Naive thymus-derived CD4-positive, alpha-beta T cell (primary cell): ENCODE measurements around the gene LTA. TPM values are rescaled to one million over a fixed set of nuclear protein-coding genes. Genes with fewer than 3 reads are reported as not detected.
A peak's percentile ranks its signal among the peaks of the same experiment; 100 is the strongest.

ENCODE experiments used
- ATAC-seq: fragments of 150-1000 bp; cut with Tn5 transposase; 2 replicates; pipeline ENCODE4 v1.10.0; 2021; ENCODE audit warnings: mild to moderate bottlenecking, moderate library complexity
- CTCF ChIA-PET: fragments of 350-600 bp; sonication (Branson Sonifier 250); formaldehyde crosslinking; loops from one replicate; lab custom pipeline; 2021; ENCODE audit warnings: antibody characterized with exemption; lab: Charles Lee
- POLR2A ChIA-PET: fragments of 350-600 bp; sonication (Branson Sonifier 250); formaldehyde crosslinking; loops from one replicate; lab custom pipeline; 2021; ENCODE audit warnings: antibody characterized with exemption, inconsistent platforms; lab: Charles Lee
- DNase-seq, 9 donors: peaks; one replicate each; pipeline versions ENCODE4 v3.0.0 to v3.0.0-alpha.2; 2020 to 2022; ENCODE audit warnings: mixed read lengths in 1 of 9
- H3K27ac ChIP-seq: one replicate; pipeline ENCODE4 v1.7.0; 2013; ENCODE audit warnings: mild to moderate bottlenecking, low read depth, low read length, moderate library complexity
- H3K27me3 ChIP-seq, 2 donors: one replicate each; pipeline ENCODE4 v1.7.0; 2013; ENCODE audit warnings: low read length in 2 of 2, mild to moderate bottlenecking in 2 of 2, moderate library complexity in 2 of 2; ENCODE audit not compliant: control insufficient read depth in 2 of 2, insufficient read depth in 2 of 2
- H3K36me3 ChIP-seq, 3 experiments: 1 replicate in 2 of 3; 2 replicates in 1 of 3; pipeline ENCODE4 v1.7.0; 2013; ENCODE audit warnings: low read length in 3 of 3, mild to moderate bottlenecking in 3 of 3, moderate library complexity in 1 of 3; ENCODE audit not compliant: insufficient read depth in 3 of 3, control insufficient read depth in 2 of 3
- H3K4me1 ChIP-seq, 2 donors: one replicate each; pipeline ENCODE4 v1.7.0; 2013; ENCODE audit warnings: low read length in 2 of 2, mild to moderate bottlenecking in 2 of 2, moderate library complexity in 1 of 2; ENCODE audit not compliant: control insufficient read depth in 2 of 2, insufficient read depth in 2 of 2
- H3K4me3 ChIP-seq: 2 replicates; pipeline ENCODE4 v1.7.0; 2013; ENCODE audit warnings: mild to moderate bottlenecking, low read length
- H3K9me3 ChIP-seq, 3 experiments: 1 replicate in 2 of 3; 2 replicates in 1 of 3; pipeline ENCODE4 v1.7.0; 2013; ENCODE audit warnings: low read length in 3 of 3; ENCODE audit not compliant: control insufficient read depth in 2 of 3
- H3K27ac Mint-ChIP-seq, 9 donors: one replicate each; pipeline ENCODE4 v1.8.0; 2020 to 2022; ENCODE audit warnings: mixed read lengths in 9 of 9, mild to moderate bottlenecking in 8 of 9, moderate library complexity in 5 of 9, inconsistent platforms in 2 of 9
- H3K27me3 Mint-ChIP-seq, 5 donors: one replicate each; pipeline ENCODE4 v1.8.0; 2021 to 2022; ENCODE audit warnings: mixed read lengths in 5 of 5, mild to moderate bottlenecking in 1 of 5
- H3K36me3 Mint-ChIP-seq, 5 donors: one replicate each; pipeline ENCODE4 v1.8.0; 2020 to 2022; ENCODE audit warnings: mixed read lengths in 5 of 5, mild to moderate bottlenecking in 3 of 5, inconsistent platforms in 1 of 5
- H3K4me1 Mint-ChIP-seq, 7 donors: one replicate each; pipeline ENCODE4 v1.8.0; 2020 to 2022; ENCODE audit warnings: mixed read lengths in 7 of 7, mild to moderate bottlenecking in 3 of 7, inconsistent platforms in 1 of 7
- H3K4me3 Mint-ChIP-seq, 10 donors: one replicate each; pipeline ENCODE4 v1.8.0; 2020 to 2022; ENCODE audit warnings: mild to moderate bottlenecking in 10 of 10, mixed read lengths in 10 of 10, moderate library complexity in 6 of 10, inconsistent platforms in 2 of 10
- H3K9me3 Mint-ChIP-seq, 11 donors: one replicate each; pipeline ENCODE4 v1.8.0; 2020 to 2022; ENCODE audit warnings: mixed read lengths in 11 of 11, mild to moderate bottlenecking in 4 of 11, inconsistent platforms in 1 of 11, moderate library complexity in 1 of 11
- intact Hi-C, 2 donors: fragments of 100-400 bp; cut with micrococcal nuclease; formaldehyde crosslinking; loops; one replicate each; pipeline ENCODE4 v1.15.1; 2023
- polyA plus RNA-seq, 2 donors: library from polyadenylated mRNA; unstranded; fragments of 300-500 nt; fragmentation: Illumina TruSeq; gene quantifications; one replicate each; pipeline ENCODE4 v1.2.3, GENCODE V29; 2021
- total RNA-seq, 6 experiments: library from RNA in 5 of 6; stranded (reverse) in 5 of 6; gene quantifications; 1 replicate in 5 of 6; 2 replicates in 1 of 6; pipeline ENCODE4 v1.2.3 and lab custom pipeline; 2021 to 2026

The LTA gene
- total and polyA plus RNA-seq, 7 experiments from 2014 or later: 12.3 to 110 (median 20.7) TPM

DNA sequence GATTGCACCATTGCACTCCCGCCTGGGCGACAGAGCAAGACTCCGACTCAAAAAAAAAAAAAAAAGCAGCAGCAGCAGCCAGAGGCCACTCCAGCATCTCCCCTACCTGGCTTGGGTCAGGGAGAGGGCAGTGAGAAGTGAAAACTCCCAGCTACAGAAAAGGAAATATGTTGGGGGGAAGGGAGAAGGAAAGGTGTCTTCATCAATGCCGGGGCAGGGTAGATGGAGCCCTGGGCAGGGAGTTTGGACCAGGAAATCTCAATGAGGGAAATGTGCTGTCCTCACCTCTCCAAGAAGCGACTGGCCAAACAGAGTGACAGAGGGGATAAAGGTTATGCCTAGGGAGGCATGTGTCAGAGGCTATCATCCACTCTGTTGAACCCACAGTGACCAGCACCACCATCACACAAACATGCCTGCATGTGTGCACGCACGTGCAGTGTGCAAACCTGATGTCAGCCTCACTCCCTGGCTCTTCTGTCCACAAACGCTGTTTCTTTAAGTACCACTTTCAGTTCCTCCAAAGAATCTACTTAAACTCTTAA is 42.1 kb downstream of the LTA start:
- H3K4me1 ChIP-seq: peaks cover 0 to 23% of the 10 kb centered on the region in 2 donors
- peak overlapping the region in 1 of 10 donors; percentile 6 for H3K4me3 Mint-ChIP-seq
- no peak overlapping the region for H3K4me3 ChIP-seq

DNA sequence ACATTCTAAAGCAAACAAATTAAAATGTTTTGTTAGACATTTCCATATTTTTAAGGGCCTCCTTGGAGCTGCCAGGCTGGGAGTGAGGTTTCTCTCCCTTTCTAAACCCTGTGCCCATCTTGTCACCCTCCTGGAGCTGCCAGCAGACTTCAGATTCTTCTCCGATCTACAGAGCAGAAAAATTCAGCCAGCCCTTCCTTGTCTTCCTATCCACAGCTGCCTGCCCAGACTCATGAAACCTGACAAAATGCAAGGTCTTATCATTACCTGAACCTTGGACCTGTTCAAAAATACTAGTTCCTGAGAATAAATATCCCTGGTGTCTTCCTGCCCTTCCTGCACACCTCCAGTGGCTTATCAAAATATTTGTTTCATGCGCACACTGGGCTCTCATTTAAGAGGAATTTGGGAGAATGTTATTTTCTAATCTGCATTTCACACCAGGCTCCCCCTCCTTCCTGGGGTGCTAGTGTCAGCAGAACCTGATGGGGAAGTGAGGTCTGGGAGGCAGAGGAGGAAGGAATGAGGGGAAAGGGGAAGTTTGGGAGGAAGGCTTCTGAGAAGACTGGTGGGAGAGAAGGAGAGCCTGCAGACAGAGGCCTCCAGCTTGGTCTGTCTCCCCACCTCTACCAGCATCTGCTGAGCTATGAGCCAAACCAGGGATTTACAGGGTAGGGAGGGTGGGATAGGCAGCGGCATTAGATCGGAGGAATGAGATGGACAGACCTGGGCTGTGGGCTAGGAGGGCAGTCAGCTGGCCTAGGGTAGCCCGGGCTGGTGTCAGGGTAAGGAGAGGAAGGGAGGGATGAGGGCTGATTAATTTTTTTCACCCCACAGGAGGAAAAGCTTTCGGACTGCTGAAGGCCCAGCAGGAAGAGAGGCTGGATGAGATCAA is 42.8 kb downstream of the LTA start, which contains the start of gene AIF1:
AIF1 (plus strand) TSS at position 551 of the 895 bp plus-strand sequence; CDS start at position 647, 96 bp downstream.
- Mint-ChIP-seq H3K36me3 (peaks cover 0 to 12% (median 0%) of the 10 kb centered on the region in 5 donors), H3K4me3 (peak within 1 kb of the TSS; percentile 77 to 91 (median 86)), H3K9me3 (peaks cover 0 to 1% (median 0%) of the 10 kb centered on the region in 11 donors), H3K27me3 (peaks cover 0 to 3% (median 0%) of the 10 kb centered on the region in 5 donors), H3K4me1 (peaks cover 23 to 49% (median 42%) of the 10 kb centered on the region in 7 donors), H3K27ac (peak within 1 kb of the TSS; percentile 79 to 94 (median 90))
- no peaks in the 10 kb centered on the region for H3K9me3 ChIP-seq
- CTCF ChIA-PET: interaction anchor here (3.3 kb wide), 1 partner anchor 18 kb away, joined by 26 read pairs; no protein-coding TSS in a partner anchor
- intact Hi-C loops: no loop called here
- no peaks in the 10 kb centered on the region for H3K27me3 ChIP-seq
- POLR2A ChIA-PET: interaction anchor here (0.5 to 66.4 kb wide), 6 partner anchors 12 to 112 kb away, joined by 3 to 3078 read pairs (median 10); partner anchors contain the start of genes ATP6V1G2, BAG6, DDX39B and LST1
- H3K36me3 ChIP-seq: no peaks in the 10 kb centered on the region
- ATAC-seq: no peak
- no peak for DNase-seq
- H3K4me3 ChIP-seq: peak within 1 kb of the TSS; percentile 59
- H3K4me1 ChIP-seq: peaks cover 3 to 26% of the 10 kb centered on the region in 2 donors
- peak within 1 kb of the TSS; percentile 70 for H3K27ac ChIP-seq

More for the DNA sequence above, 42.1 kb downstream of the LTA start:
- ChIA-PET CTCF (interaction anchor here (0.8 kb wide), 1 partner anchor 16 kb away, joined by 3 read pairs; no protein-coding TSS in a partner anchor), POLR2A (interaction anchor here (0.9 to 66.4 kb wide), 2 partner anchors 35 to 50 kb away, joined by 3 to 3078 read pairs; partner anchors contain the start of genes ATP6V1G2, DDX39B, LST1 and LTA)
- H3K27me3 ChIP-seq: no peaks in the 10 kb centered on the region
- intact Hi-C loops: no loop called here
- Mint-ChIP-seq H3K9me3 (peaks cover 0 to 1% (median 0%) of the 10 kb centered on the region in 11 donors), H3K4me1 (peaks cover 23 to 43% (median 36%) of the 10 kb centered on the region in 7 donors), H3K27me3 (peaks cover 0 to 3% (median 0%) of the 10 kb centered on the region in 5 donors), H3K27ac (peak overlapping the region in 4 of 9 donors; percentile 48 to 93 (median 90)), H3K36me3 (peaks cover 0 to 9% (median 0%) of the 10 kb centered on the region in 5 donors)
- ATAC-seq (peak; percentile 49), DNase-seq (no peak)
- no peak overlapping the region for H3K27ac ChIP-seq
- no peaks in the 10 kb centered on the region for H3K9me3 ChIP-seq
- H3K36me3 ChIP-seq: no peaks in the 10 kb centered on the region

DNA sequence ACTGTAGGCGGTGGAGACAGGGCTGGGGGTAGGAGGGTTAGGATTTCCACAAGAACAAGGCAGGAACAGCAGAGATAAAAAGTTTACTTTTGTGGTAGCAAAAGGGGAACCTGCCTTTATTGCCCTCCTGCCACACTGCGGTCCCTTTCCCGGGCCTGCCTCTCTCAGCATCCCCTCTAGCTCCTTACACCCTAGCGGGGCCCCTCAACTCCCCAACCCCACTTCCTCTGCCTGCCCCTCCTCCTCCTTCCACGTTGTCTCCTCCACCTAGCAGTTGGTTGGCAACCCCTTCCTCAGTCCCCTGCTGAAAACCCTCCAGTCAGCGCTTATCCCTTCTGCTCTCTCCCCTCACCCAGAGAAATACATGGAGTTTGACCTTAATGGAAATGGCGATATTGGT is 43.7 kb downstream of the LTA start:
- peaks cover 0 to 1% (median 0%) of the 10 kb centered on the region in 11 donors for H3K9me3 Mint-ChIP-seq
- H3K4me3 Mint-ChIP-seq: peak overlapping the region; percentile 77 to 91 (median 86)
- Histone ChIP-seq H3K4me1 (peaks cover 3 to 26% of the 10 kb centered on the region in 2 donors), H3K4me3 (peak overlapping the region; percentile 59), H3K27me3 (no peaks in the 10 kb centered on the region), H3K9me3 (no peaks in the 10 kb centered on the region), H3K36me3 (no peaks in the 10 kb centered on the region), H3K27ac (peak overlapping the region; percentile 70)
- POLR2A ChIA-PET: interaction anchor here (1.2 to 66.4 kb wide), 6 partner anchors 13 to 52 kb away, joined by 3 to 3078 read pairs (median 12); partner anchors contain the start of genes ATP6V1G2, BAG6, DDX39B and GPANK1
- H3K36me3 Mint-ChIP-seq: peaks cover 0 to 12% (median 0%) of the 10 kb centered on the region in 5 donors
- intact Hi-C loops: no loop called here
- peaks cover 23 to 54% (median 46%) of the 10 kb centered on the region in 7 donors for H3K4me1 Mint-ChIP-seq
- ATAC-seq: no peak
- peaks cover 0 to 3% (median 0%) of the 10 kb centered on the region in 5 donors for H3K27me3 Mint-ChIP-seq
- peak overlapping the region; percentile 79 to 94 (median 90) for H3K27ac Mint-ChIP-seq
- CTCF ChIA-PET: interaction anchor here (1.1 to 3.3 kb wide), 3 partner anchors 19 to 74 kb away, joined by 3 to 26 read pairs (median 3); partner anchors contain the start of gene DDX39B
- DNase-seq: peak in 8 of 9 donors; percentile 36 to 55 (median 46)

DNA sequence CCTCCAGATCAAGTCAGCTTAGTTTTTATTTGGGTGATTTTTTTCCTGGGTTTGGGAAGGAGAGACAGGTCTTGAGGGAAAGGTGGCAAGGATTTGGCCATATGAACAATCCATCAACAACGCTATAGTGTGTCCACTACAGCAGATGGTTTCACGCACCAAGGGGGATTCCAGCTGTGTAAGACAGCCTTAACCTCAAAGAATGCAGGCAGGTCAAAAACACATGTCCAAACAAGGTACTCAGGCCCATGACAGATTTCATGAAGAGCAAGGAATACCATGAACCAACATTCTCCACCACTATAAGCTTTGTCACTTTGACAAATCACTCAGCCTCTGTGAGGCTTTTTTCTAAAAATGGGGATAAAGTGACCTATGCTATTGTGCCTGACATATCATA is 44.9 kb downstream of the LTA start:
- ATAC-seq (no peak), DNase-seq (no peak)
- ChIA-PET CTCF (interaction anchor here (1.0 to 3.3 kb wide), 3 partner anchors 20 to 66 kb away, joined by 4 to 26 read pairs (median 5); no protein-coding TSS in a partner anchor), POLR2A (interaction anchor here (0.6 to 66.4 kb wide), 7 partner anchors 14 to 218 kb away, joined by 3 to 3078 read pairs (median 6); partner anchors contain the start of genes ATP6V1G2, BAG6, DDX39B and GPANK1)
- Mint-ChIP-seq H3K27me3 (no peaks in the 10 kb centered on the region), H3K4me1 (peaks cover 32 to 65% (median 56%) of the 10 kb centered on the region in 7 donors), H3K9me3 (peaks cover 0 to 2% (median 0%) of the 10 kb centered on the region in 11 donors), H3K4me3 (peak overlapping the region; percentile 23 to 87 (median 82)), H3K36me3 (peaks cover 0 to 15% (median 0%) of the 10 kb centered on the region in 5 donors), H3K27ac (peak overlapping the region; percentile 18 to 94 (median 90))
- peak overlapping the region; percentile 70 for H3K27ac ChIP-seq
- H3K4me3 ChIP-seq: peak overlapping the region; percentile 59
- H3K9me3 ChIP-seq: no peaks in the 10 kb centered on the region
- H3K4me1 ChIP-seq: peaks cover 12 to 26% of the 10 kb centered on the region in 2 donors
- H3K27me3 ChIP-seq: no peaks in the 10 kb centered on the region
- intact Hi-C loops: no loop called here
- no peaks in the 10 kb centered on the region for H3K36me3 ChIP-seq

DNA sequence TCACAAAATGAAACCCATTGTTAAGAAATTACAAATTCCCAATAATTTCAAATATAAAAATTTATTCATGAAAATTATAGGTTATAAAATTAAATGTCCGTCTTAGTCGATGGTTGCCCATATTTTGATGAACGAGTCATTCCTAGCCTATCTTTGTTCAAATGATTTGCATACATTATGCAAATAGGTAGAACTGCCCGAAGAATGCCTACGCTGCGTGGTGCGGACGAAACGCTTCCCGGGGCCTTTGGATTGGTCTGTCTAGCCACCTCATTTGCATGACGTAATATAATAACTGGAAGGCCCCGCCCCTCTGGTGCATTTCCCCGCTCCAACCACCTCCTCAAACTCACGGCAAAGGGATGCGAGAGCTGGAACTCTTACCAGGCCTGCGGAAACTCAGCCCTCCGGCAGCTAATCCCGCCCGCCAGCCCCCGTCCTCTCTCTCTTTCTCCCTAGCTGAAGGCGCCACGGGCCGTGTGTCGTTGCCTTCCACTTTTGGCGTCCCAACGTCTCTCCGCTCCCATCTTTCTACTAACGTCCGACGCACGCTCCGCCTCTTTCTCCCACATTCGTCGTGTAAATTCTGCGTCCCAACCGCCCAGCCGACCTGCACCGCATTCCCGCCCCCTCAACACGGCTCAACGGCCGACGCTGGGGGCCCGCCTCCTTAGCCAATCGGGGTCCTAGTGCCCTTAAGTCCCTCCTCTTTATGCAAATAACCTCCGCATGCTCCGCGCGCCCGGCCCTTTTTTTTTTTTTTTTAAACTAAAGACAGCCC is 47.9 kb downstream of the LTA start:
- peaks cover 0 to 30% (median 4%) of the 10 kb centered on the region in 5 donors for H3K36me3 Mint-ChIP-seq
- H3K27ac Mint-ChIP-seq: peak overlapping the region; percentile 95 to 99 (median 96)
- peaks cover 0 to 2% (median 0%) of the 10 kb centered on the region in 11 donors for H3K9me3 Mint-ChIP-seq
- H3K27me3 ChIP-seq: no peaks in the 10 kb centered on the region
- peak overlapping the region; percentile 87 to 97 (median 93) for H3K4me3 Mint-ChIP-seq
- ATAC-seq (peak; percentile 88), DNase-seq (peak; percentile 81 to 97 (median 94))
- no peaks in the 10 kb centered on the region for H3K9me3 ChIP-seq
- H3K27ac ChIP-seq: peak overlapping the region; percentile 96
- peak overlapping the region; percentile 90 for H3K4me3 ChIP-seq
- peaks cover 14 to 23% of the 10 kb centered on the region in 2 donors for H3K4me1 ChIP-seq
- no peaks in the 10 kb centered on the region for H3K27me3 Mint-ChIP-seq
- ChIA-PET POLR2A (interaction anchor here (0.6 to 66.4 kb wide), 12 partner anchors 18 to 1806 kb away, joined by 3 to 3078 read pairs (median 4); partner anchors contain the start of genes ATP6V1G2, BAG6, C6orf47 and CSNK2B), CTCF (interaction anchor here (0.6 to 0.7 kb wide), 2 partner anchors 32 to 1097 kb away, joined by 3 read pairs; partner anchors contain the start of gene BAG6)
- H3K4me1 Mint-ChIP-seq: peaks cover 26 to 60% (median 53%) of the 10 kb centered on the region in 7 donors
- peaks cover 0 to 17% (median 4%) of the 10 kb centered on the region in 3 experiments for H3K36me3 ChIP-seq
- intact Hi-C loops: loop anchor here (1.0 to 5.0 kb wide), 24 partner anchors 19 to 1232 kb away; partner anchors contain the start of genes ABHD16A (in 2 of the 2), BAG6 (in 2 of the 2), NELFE (in 2 of the 2) and NFKBIL1 (in 2 of the 2)
